GM12878 (cell line): ENCODE results near the gene PRAF2. TPM values are rescaled to one million over a fixed set of nuclear protein-coding genes. Genes with fewer than 3 reads are reported as not detected.

Source experiments
- ATAC-seq: fragments of 200-7000 bp; cut with Tn5 transposase; 3 replicates; pipeline ENCODE4 v1.9.1; 2020; ENCODE audit warnings: mild to moderate bottlenecking, moderate library complexity
- BruUV-seq: library from RNA; stranded (reverse); fragments of 400-500 nt; replicated peaks from 2 replicates; lab custom pipeline; 2021; lab: Mats Ljungman, UMichigan
- CTCF ChIA-PET: fragments of 300-600 bp; sonication (Branson Sonifier 250); formaldehyde crosslinking; extraction: SDS; loops from one replicate; lab custom pipeline; 2021; ENCODE audit warnings: inconsistent platforms; lab: Yijun Ruan, JAX
- POLR2A ChIA-PET: fragments of 350-600 bp; formaldehyde crosslinking; extraction: SDS; loops from one replicate; lab custom pipeline; 2021; ENCODE audit warnings: inconsistent platforms; lab: Charles Lee
- RAD21 ChIA-PET: fragments of 300-600 bp; sonication (Branson Sonifier 250); formaldehyde crosslinking; loops from one replicate; lab custom pipeline; 2023; ENCODE audit warnings: antibody characterized with exemption; ENCODE audit not compliant: unreplicated experiment; lab: Charles Lee
- SMC1A ChIA-PET: fragments of 300-600 bp; sonication (Branson Sonifier 250); formaldehyde crosslinking; loops from one replicate; lab custom pipeline; 2023; ENCODE audit not compliant: unreplicated experiment, uncharacterized antibody; lab: Charles Lee
- DNase-seq: peaks from one replicate; pipeline ENCODE4 v3.0.0-alpha.2; 2011; ENCODE audit warnings: low read depth, low spot score
- FAIRE-seq: peaks from 3 replicates; lab custom pipeline; 2011; peaks lifted over from hg19 to GRCh38; lab: Jason Lieb, UNC
- H2AFZ ChIP-seq: 2 replicates; pipeline ENCODE4 v1.6.0; 2011; ENCODE audit warnings: low read depth, low read length, control low read depth; ENCODE audit not compliant: control insufficient read depth
- H3K27ac ChIP-seq: 2 replicates; pipeline ENCODE4 v1.5.1; 2011; ENCODE audit warnings: control low read depth; ENCODE audit not compliant: control insufficient read depth, insufficient read depth
- H3K27me3 ChIP-seq, 2 experiments: replicated peaks in 1 of 2; 2 replicates each; pipeline versions ENCODE4 v1.6.0 to v1.6.1; 2011; ENCODE audit warnings: low read length in 1 of 2; ENCODE audit not compliant: control insufficient read depth in 2 of 2, insufficient read depth in 2 of 2
- H3K36me3 ChIP-seq, 2 experiments: 2 replicates each; pipeline ENCODE4 v1.5.1; 2011; ENCODE audit warnings: low read length in 1 of 2; ENCODE audit not compliant: control insufficient read depth in 2 of 2, insufficient read depth in 2 of 2
- H3K4me1 ChIP-seq: 2 replicates; pipeline ENCODE4 v1.6.1; 2011; ENCODE audit warnings: mild to moderate bottlenecking, low read length, moderate library complexity, mixed read lengths; ENCODE audit not compliant: control insufficient read depth, insufficient read depth
- H3K4me2 ChIP-seq: 2 replicates; pipeline ENCODE4 v1.6.0; 2011; ENCODE audit warnings: control low read depth; ENCODE audit not compliant: control insufficient read depth, insufficient read depth
- H3K4me3 ChIP-seq: fragments of 200-600 bp; sonication (generic); 2 replicates; pipeline ENCODE4 v1.5.1; 2016
- H3K79me2 ChIP-seq: 2 replicates; pipeline ENCODE4 v1.6.0; 2011; ENCODE audit warnings: low read length; ENCODE audit not compliant: control insufficient read depth, insufficient read depth
- H3K9ac ChIP-seq: 2 replicates; pipeline ENCODE4 v1.8.0; 2011; ENCODE audit warnings: low read length, control low read depth, mixed read lengths; ENCODE audit not compliant: control insufficient read depth, insufficient read depth
- H3K9me3 ChIP-seq: replicated peaks from 3 replicates; pipeline ENCODE4 v1.5.1; 2011; ENCODE audit warnings: mild to moderate bottlenecking, low read length; ENCODE audit not compliant: control insufficient read depth, insufficient read depth
- H4K20me1 ChIP-seq: 2 replicates; pipeline ENCODE4 v1.6.0; 2011; ENCODE audit not compliant: control insufficient read depth, insufficient read depth
- NR2C2 ChIP-seq: IDR thresholded peaks from 2 replicates; pipeline ENCODE4 v1.6.1; 2011; ENCODE audit warnings: borderline replicate concordance, low read depth; ENCODE audit not compliant: control insufficient read depth, insufficient read length
- NR2F1 ChIP-seq: fragments of 450-650 bp; conservative IDR thresholded peaks from 2 replicates; pipeline ENCODE4 v1.6.1; 2017; ENCODE audit warnings: mild to moderate bottlenecking
- WGBS: methylation state at CpG from one replicate; pipeline ENCODE4 v1.1.6; 2016; ENCODE audit warnings: low lambda C conversion rate; ENCODE audit not compliant: insufficient replicate concordance, insufficient coverage; ENCODE audit errors: missing lambda C conversion rate; 5-methylcytosine and 5-hydroxymethylcytosine counted together
- in situ Hi-C: fragments of 300-500 bp; cut with MboI; formaldehyde crosslinking; loops from 9 replicates; pipeline ENCODE4 v1.14.3; 2018; ENCODE audit warnings: mixed read lengths
- intact Hi-C: fragments of 100-400 bp; cut with micrococcal nuclease; formaldehyde crosslinking; loops from one replicate; pipeline ENCODE4 v1.14.2; 2022; ENCODE audit not compliant: unreplicated experiment
- polyA plus RNA-seq, 11 experiments: library from polyadenylated mRNA; depleted of rRNA in 4 of 11; unstranded in 6 of 11; stranded (reverse) in 5 of 11; fragments of >200 nt; fragmentation: Nextera tagmentation in 4 of 11; fragmentation: Illumina TruSeq in 1 of 11; extraction: Ambion mirVana in 4 of 11; extraction: Trizol in 1 of 11; gene quantifications; 1 replicate in 1 of 11; 2 replicates in 10 of 11; pipeline versions ENCODE4 v1.2.1 to v1.2.3, GENCODE V29; 2011 to 2016; ENCODE audit warnings: inconsistent platforms in 2 of 11, missing spikeins in 2 of 11, low read depth in 1 of 11
- total RNA-seq, 4 experiments: library from RNA; depleted of rRNA in 3 of 4; stranded (reverse); fragments of >200 nt in 3 of 4; fragmentation: Illumina TruSeq in 1 of 4; extraction: Trizol in 1 of 4; gene quantifications; 2 replicates each; pipeline versions ENCODE4 v1.2.1 to v1.2.3, GENCODE V29; 2013 to 2021
- TF ChIP-seq, protein P1 (sequence below): fragments of 450-650 bp; formaldehyde crosslinking; IDR thresholded peaks from 2 replicates; pipeline ENCODE4 v1.4.0; 2022; ENCODE audit warnings: mild to moderate bottlenecking, moderate library complexity

The PRAF2 gene
- total and polyA plus RNA-seq, 10 of the 15 experiments (the other 5 are each of a cell fraction or from before 2014, with no cell fraction given) = 0.80 to 16.7 (median 7.0) TPM

DNA sequence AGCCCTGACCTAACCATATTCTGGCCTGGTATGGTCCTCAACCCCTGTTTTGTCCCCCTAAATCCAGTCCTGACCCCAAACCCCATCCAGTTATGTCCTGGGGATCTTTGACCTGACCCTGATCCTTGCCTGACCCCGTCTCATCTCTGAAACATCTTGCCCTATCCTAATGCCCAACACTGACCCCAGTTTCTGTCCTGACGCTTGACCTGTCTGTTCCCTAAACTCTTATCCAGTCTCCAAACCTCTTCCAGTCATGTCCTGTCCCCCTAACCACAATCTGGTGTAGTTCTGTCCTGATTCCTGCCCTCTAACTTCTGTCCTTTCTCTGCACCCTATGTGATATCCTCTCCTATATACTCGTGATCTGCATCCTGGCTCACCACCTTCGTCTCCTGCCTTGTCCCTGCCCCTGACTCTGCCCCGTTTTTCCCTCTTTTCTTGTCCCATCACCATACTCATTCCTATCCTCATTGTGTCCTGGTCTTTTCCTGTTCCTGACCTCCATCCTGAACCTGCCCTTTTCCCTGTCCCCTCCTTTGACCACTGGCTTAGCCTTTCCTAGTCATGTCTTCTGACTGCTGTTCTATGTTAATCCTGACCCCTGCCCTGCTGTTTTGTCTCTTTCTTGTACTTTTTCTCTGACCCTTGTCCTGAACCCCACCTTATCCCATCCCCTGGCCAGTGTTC lies 19.6 kb downstream of the PRAF2 start:
- TF ChIP-seq, protein P1, sequence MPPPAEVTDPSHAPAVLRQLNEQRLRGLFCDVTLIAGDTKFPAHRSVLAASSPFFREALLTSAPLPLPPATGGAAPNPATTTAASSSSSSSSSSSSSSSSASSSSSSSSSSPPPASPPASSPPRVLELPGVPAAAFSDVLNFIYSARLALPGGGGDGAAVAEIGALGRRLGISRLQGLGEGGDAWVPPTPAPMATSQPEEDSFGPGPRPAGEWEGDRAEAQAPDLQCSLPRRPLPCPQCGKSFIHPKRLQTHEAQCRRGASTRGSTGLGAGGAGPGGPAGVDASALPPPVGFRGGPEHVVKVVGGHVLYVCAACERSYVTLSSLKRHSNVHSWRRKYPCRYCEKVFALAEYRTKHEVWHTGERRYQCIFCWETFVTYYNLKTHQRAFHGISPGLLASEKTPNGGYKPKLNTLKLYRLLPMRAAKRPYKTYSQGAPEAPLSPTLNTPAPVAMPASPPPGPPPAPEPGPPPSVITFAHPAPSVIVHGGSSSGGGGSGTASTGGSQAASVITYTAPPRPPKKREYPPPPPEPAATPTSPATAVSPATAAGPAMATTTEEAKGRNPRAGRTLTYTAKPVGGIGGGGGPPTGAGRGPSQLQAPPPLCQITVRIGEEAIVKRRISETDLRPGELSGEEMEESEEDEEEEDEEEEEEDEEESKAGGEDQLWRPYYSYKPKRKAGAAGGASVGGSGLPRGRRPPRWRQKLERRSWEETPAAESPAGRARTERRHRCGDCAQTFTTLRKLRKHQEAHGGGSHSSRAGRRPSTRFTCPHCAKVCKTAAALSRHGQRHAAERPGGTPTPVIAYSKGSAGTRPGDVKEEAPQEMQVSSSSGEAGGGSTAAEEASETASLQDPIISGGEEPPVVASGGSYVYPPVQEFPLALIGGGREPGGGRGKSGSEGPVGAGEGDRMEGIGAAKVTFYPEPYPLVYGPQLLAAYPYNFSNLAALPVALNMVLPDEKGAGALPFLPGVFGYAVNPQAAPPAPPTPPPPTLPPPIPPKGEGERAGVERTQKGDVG = no peak
- peak; percentile 5 for TF ChIP-seq NR2C2
- 0 out of 2 replicates have a peak, but pooled peaks have one; percentile 8 for TF ChIP-seq NR2F1
- ChIA-PET POLR2A (no interaction called here), CTCF (no interaction called here), RAD21 (no interaction called here), SMC1A (no interaction called here)
- H2AFZ ChIP-seq = peak overlapping the region; percentile 2
- H3K9me3 ChIP-seq = no peaks in the 10 kb centered on the region
- 41% methylated on average over 5 of the region's 5 CpGs for WGBS
- peak overlapping the region; percentile 75 for H3K4me2 ChIP-seq
- H3K79me2 ChIP-seq = no peaks in the 10 kb centered on the region
- H3K27me3 ChIP-seq = no peaks in the 10 kb centered on the region
- H4K20me1 ChIP-seq = no peaks in the 10 kb centered on the region
- H3K27ac ChIP-seq = no peak overlapping the region
- H3K9ac ChIP-seq = peak overlapping the region; percentile 25; the same call in 1 of the 2 replicates
- intact Hi-C loops = no loop called here
- DNase-seq = no peak
- in situ Hi-C loops = no loop called here
- H3K4me1 ChIP-seq = no peaks in the 10 kb centered on the region
- no TSS peak for BruUV-seq
- FAIRE-seq = no peak
- ATAC-seq = no peak
- peak overlapping the region; percentile 11; the same call in 1 of the 2 replicates for H3K4me3 ChIP-seq
- no peaks in the 10 kb centered on the region for H3K36me3 ChIP-seq
